Body of pancreas (tissue), 4 donors: Measurements from ENCODE around the gene PSMB7.

Source experiments
- POLR2A ChIP-seq, 3 donors: fragments of 450-650 bp; IDR thresholded peaks; one replicate each; pipeline ENCODE4 v1.6.1; 2016; ENCODE audit warnings: antibody characterized with exemption in 3 of 3, mild to moderate bottlenecking in 2 of 3
- TF ChIP-seq, protein P1 (sequence below), 7 experiments: fragments of 450-650 bp in 4 of 7; fragments of 200-600 bp in 3 of 7; sonication (generic) in 3 of 7; IDR thresholded peaks; one replicate each; pipeline ENCODE4 v1.5.1; 2016 to 2019; ENCODE audit warnings: antibody characterized with exemption in 7 of 7

GRCh38 chr9:124327491-124327890, 87.8 kb downstream of the PSMB7 start:
- TF ChIP-seq, protein P1, sequence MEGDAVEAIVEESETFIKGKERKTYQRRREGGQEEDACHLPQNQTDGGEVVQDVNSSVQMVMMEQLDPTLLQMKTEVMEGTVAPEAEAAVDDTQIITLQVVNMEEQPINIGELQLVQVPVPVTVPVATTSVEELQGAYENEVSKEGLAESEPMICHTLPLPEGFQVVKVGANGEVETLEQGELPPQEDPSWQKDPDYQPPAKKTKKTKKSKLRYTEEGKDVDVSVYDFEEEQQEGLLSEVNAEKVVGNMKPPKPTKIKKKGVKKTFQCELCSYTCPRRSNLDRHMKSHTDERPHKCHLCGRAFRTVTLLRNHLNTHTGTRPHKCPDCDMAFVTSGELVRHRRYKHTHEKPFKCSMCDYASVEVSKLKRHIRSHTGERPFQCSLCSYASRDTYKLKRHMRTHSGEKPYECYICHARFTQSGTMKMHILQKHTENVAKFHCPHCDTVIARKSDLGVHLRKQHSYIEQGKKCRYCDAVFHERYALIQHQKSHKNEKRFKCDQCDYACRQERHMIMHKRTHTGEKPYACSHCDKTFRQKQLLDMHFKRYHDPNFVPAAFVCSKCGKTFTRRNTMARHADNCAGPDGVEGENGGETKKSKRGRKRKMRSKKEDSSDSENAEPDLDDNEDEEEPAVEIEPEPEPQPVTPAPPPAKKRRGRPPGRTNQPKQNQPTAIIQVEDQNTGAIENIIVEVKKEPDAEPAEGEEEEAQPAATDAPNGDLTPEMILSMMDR (IDR thresholded peaks at IDR 0.05): no peak
- TF ChIP-seq POLR2A (IDR thresholded peaks at IDR 0.05): no peak
